Measurements from ENCODE around the gene EFCAB12. TPM values are rescaled to one million over a fixed set of nuclear protein-coding genes. Genes with fewer than 3 reads are reported as not detected.

Gene EFCAB12
- total RNA-seq, 1 experiment from 2014 or later: 2.2 TPM

GRCh38 chr3:129441215-129441614 lies 12.8 kb upstream of the EFCAB12 start:
- Histone ChIP-seq H3K36me3 (ENCODE audit: low read depth) (peaks cover 19% of the 10 kb centered on the region), H4K20me1 (ENCODE audit: insufficient read depth) (no peaks in the 10 kb centered on the region), H3K4me1 (replicated peaks; ENCODE audit: insufficient read depth) (peaks cover 33% of the 10 kb centered on the region), H3K27me3 (ENCODE audit: insufficient read depth, low read depth) (no peaks in the 10 kb centered on the region), H3F3A (ENCODE audit: insufficient read depth, low read depth) (no peaks in the 10 kb centered on the region; the same call in 1 of the 2 replicates), H3K79me2 (ENCODE audit: low read depth) (peaks cover 55% of the 10 kb centered on the region), H3K4me3 (peak overlapping the region; percentile 79), H3K9me3 (ENCODE audit: insufficient read depth, low read depth) (no peaks in the 10 kb centered on the region), H3K9me2 (ENCODE audit: insufficient read depth) (no peaks in the 10 kb centered on the region), H2AFZ (peak overlapping the region; percentile 81), H3K4me2 (peak overlapping the region; percentile 97), H3K27ac (0 out of 2 replicates have a peak overlapping the region, but pooled peaks have one; percentile 29)
- DNase-seq: no peak
- no TSS peak for BruUV-seq (replicated peaks)
- no peak for TF ChIP-seq EZH2 (IDR thresholded peaks at IDR 0.05; ENCODE audit: low read depth)
- TF ChIP-seq, protein P1, sequence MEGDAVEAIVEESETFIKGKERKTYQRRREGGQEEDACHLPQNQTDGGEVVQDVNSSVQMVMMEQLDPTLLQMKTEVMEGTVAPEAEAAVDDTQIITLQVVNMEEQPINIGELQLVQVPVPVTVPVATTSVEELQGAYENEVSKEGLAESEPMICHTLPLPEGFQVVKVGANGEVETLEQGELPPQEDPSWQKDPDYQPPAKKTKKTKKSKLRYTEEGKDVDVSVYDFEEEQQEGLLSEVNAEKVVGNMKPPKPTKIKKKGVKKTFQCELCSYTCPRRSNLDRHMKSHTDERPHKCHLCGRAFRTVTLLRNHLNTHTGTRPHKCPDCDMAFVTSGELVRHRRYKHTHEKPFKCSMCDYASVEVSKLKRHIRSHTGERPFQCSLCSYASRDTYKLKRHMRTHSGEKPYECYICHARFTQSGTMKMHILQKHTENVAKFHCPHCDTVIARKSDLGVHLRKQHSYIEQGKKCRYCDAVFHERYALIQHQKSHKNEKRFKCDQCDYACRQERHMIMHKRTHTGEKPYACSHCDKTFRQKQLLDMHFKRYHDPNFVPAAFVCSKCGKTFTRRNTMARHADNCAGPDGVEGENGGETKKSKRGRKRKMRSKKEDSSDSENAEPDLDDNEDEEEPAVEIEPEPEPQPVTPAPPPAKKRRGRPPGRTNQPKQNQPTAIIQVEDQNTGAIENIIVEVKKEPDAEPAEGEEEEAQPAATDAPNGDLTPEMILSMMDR (conservative IDR thresholded peaks at IDR 0.05): no peak
- intact Hi-C loops (cut with micrococcal nuclease; ENCODE audit: unreplicated experiment): loop anchor here (2.0 to 5.0 kb wide), 3 partner anchors 44 to 186 kb away; no protein-coding TSS in a partner anchor
- POLR2A ChIA-PET (ENCODE audit: unreplicated experiment): interaction anchor here (0.5 to 0.6 kb wide), 2 partner anchors 34 to 224 kb away, joined by 3 to 5 read pairs; no protein-coding TSS in a partner anchor
- CTCF ChIA-PET: interaction anchor here (0.6 kb wide), 1 partner anchor 58 kb away, joined by 3 read pairs; no protein-coding TSS in a partner anchor

GRCh38 chr3:129440618-129441190 lies 12.3 kb upstream of the EFCAB12 start:
- no TSS peak for BruUV-seq (replicated peaks)
- Histone ChIP-seq H3K27me3 (ENCODE audit: insufficient read depth, low read depth) (no peaks in the 10 kb centered on the region), H4K20me1 (ENCODE audit: insufficient read depth) (no peaks in the 10 kb centered on the region), H3K4me1 (replicated peaks; ENCODE audit: insufficient read depth) (peaks cover 35% of the 10 kb centered on the region), H3K36me3 (ENCODE audit: low read depth) (peaks cover 22% of the 10 kb centered on the region), H3K27ac (peak overlapping the region; percentile 29; the same call in 1 of the 2 replicates), H2AFZ (peak overlapping the region; percentile 81), H3K4me2 (peak overlapping the region; percentile 97), H3F3A (ENCODE audit: insufficient read depth, low read depth) (no peaks in the 10 kb centered on the region; the same call in 1 of the 2 replicates), H3K9me3 (ENCODE audit: insufficient read depth, low read depth) (no peaks in the 10 kb centered on the region), H3K9me2 (ENCODE audit: insufficient read depth) (no peaks in the 10 kb centered on the region), H3K4me3 (peak overlapping the region; percentile 79), H3K79me2 (ENCODE audit: low read depth) (peaks cover 55% of the 10 kb centered on the region)
- CTCF ChIA-PET: interaction anchor here (0.6 to 1.0 kb wide), 3 partner anchors 57 to 389 kb away, joined by 3 to 18 read pairs (median 3); no protein-coding TSS in a partner anchor
- peak in 1 of 2 experiments; percentile 40 for DNase-seq
- TF ChIP-seq, protein P1 (conservative IDR thresholded peaks at IDR 0.05): no peak
- TF ChIP-seq EZH2 (IDR thresholded peaks at IDR 0.05; ENCODE audit: low read depth): no peak
- POLR2A ChIA-PET (ENCODE audit: unreplicated experiment): interaction anchor here (0.6 to 0.7 kb wide), 3 partner anchors 13 to 225 kb away, joined by 5 to 16 read pairs (median 7); no protein-coding TSS in a partner anchor
- intact Hi-C loops (cut with micrococcal nuclease; ENCODE audit: unreplicated experiment): loop anchor here (1.0 to 5.0 kb wide), 4 partner anchors 43 to 186 kb away; no protein-coding TSS in a partner anchor

GRCh38 chr3:129439817-129440617 lies 11.6 kb upstream of the EFCAB12 start, which contains the start of the genes IFT122 and MBD4:
IFT122 (plus strand) TSS chr3:129440224; CDS start chr3:129440331, 107 bp downstream.
MBD4 (minus strand) TSS chr3:129439948; CDS start chr3:129439833, 115 bp downstream.
- DNase-seq: peak; percentile 97 to 99
- CTCF ChIA-PET: interaction anchor here (0.6 to 1.0 kb wide), 3 partner anchors 57 to 390 kb away, joined by 3 to 18 read pairs (median 4); a partner anchor contains a TSS

More at GRCh38 chr3:129439817-129440617, 11.6 kb upstream of the EFCAB12 start, which contains the start of the genes IFT122 and MBD4:
- H3K36me3 ChIP-seq (ENCODE audit: low read depth): peaks cover 28% of the 10 kb centered on the region
- peak within 1 kb of the TSS; percentile 62 for H3K27ac ChIP-seq
- peaks cover 55% of the 10 kb centered on the region for H3K79me2 ChIP-seq (ENCODE audit: low read depth)
- no peaks in the 10 kb centered on the region for H3K9me2 ChIP-seq (ENCODE audit: insufficient read depth)
- H4K20me1 ChIP-seq (ENCODE audit: insufficient read depth): no peaks in the 10 kb centered on the region
- no peaks in the 10 kb centered on the region for H3K27me3 ChIP-seq (ENCODE audit: insufficient read depth, low read depth)
- POLR2A ChIA-PET (ENCODE audit: unreplicated experiment): interaction anchor here (0.6 to 0.7 kb wide), 9 partner anchors 9 to 666 kb away, joined by 3 to 16 read pairs (median 4); no protein-coding TSS in a partner anchor
- H3K4me2 ChIP-seq: peak within 1 kb of the TSS; percentile 97
- H2AFZ ChIP-seq: peak within 1 kb of the TSS; percentile 95
- peaks cover 38% of the 10 kb centered on the region for H3K4me1 ChIP-seq (replicated peaks; ENCODE audit: insufficient read depth)
- H3K4me3 ChIP-seq: peak within 1 kb of the TSS; percentile 79
- TF ChIP-seq, protein P1 (conservative IDR thresholded peaks at IDR 0.05): no peak
- no peak for TF ChIP-seq EZH2 (IDR thresholded peaks at IDR 0.05; ENCODE audit: low read depth)
- TSS peak; percentile 43 for BruUV-seq (replicated peaks)
- no peaks in the 10 kb centered on the region for H3K9me3 ChIP-seq (ENCODE audit: insufficient read depth, low read depth)
- intact Hi-C loops (cut with micrococcal nuclease; ENCODE audit: unreplicated experiment): loop anchor here (1.0 to 5.0 kb wide), 4 partner anchors 43 to 187 kb away; no protein-coding TSS in a partner anchor
- no peaks in the 10 kb centered on the region; the same call in 1 of the 2 replicates for H3F3A ChIP-seq (ENCODE audit: insufficient read depth, low read depth)
